OCI-M2 (cell line): ENCODE data around the gene MINK1.
"Not testable (repeated sequence)": the region's sequence is repeated elsewhere in the genome, so short reads cannot be mapped to it uniquely, and the experiment has no call there.

Source experiments
- DNase-seq: peaks from one replicate; lab custom pipeline; 2025; ENCODE audit not compliant: unreplicated experiment; lab: John Stamatoyannopoulos, UW

The MINK1 gene

DNA sequence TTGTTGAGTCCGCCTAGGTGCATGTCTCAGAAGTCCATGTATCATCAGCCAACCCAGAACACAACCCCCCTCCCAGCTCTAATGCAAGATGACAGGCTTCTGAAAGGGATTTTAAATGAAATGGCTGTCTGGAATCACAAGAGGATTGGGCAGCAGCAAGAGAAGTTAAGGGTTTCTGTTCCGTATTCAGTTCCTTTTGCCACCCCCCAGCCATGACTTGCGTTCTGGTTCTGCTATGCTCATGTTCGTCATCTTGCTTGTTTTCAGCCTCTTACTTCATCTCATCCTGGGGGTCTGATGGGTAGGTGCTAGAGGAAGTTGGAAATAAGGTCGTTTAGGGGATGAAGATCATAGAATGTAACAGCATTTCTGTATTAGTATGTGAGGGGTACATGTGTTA lies 12.0 kb downstream of the MINK1 start:
- no peak for DNase-seq

DNA sequence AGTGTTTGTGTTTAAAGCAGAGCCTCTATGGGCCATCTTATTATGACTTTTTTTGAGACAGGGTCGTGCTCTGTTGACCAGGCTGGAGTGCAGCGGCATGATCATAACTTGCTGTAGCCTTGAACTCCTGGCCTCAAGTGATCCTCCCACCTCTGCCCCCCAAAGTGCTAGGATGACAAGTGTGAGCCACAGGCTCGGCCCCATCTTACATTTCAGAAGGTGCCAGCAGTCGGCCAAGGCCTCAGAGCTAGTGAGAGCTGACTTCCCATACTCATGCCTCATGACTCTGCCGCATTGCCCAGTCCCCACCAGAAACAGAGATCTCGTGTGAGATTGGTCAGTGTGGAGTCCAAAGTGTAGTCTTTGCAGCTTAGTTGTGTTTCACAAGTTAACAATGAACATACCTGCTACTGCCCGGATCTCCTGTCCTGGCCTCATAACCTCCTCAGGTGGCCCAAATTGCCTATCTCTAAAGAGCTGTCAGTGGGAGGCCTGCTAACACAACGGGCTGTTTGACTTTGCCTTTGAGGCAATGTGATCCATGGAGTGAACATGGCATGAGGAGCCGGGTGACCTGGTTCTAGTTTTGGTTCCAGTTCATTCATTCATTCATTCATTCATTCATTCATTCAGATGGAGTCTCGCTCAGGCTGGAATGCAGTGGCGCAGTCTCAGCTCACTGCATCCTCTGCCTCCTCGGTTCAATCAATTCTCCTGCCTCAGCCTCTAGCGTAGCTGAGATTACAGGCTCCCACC lies 13.7 kb downstream of the MINK1 start:
- DNase-seq, result no peak

DNA sequence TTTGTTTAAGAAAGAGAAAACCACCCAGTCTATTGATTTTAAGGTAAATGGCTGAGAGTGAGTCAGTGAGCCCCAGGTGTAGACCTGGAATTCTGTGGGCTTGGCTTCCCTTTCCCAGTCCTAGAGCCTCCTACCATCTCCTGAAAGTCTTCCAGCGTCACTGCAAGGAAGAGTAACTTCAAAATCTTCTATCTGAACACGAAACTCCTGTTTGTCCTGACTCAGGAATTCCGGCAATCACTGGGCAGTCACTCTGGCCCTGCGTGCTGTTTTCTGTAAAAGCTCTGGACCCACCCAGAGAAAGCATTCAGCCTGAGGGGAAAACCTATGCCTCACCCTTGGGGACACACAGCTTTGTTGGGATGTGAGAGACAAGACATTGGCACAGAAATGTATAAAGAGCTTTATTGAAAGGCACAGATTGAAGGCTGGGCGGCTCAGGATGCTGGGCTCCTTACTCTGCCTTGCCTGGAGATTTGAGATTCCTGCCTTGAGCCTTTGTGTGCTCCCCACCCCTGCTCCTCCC lies 15.9 kb downstream of the MINK1 start:
- no peak for DNase-seq

DNA sequence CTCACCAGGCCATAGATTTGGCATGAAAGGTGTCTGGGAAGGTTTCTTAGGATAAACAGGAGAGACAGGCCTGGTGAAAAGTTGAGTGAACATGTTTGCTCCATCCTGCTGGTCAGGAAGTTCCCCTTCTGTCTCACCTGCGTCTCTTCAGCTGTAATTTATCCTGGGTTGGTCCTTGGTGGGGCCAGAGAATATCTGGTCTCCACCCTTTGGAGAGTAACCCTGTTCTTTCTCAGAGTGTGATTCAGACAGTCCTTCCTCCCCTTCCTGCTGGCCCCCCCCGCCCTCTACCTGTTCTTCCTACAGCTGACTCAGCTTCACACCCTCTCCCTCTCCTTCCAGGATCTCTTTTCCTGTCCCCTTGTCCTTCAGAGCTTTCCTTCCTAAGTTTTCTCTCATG lies 17.1 kb downstream of the MINK1 start:
- DNase-seq, result no peak

DNA sequence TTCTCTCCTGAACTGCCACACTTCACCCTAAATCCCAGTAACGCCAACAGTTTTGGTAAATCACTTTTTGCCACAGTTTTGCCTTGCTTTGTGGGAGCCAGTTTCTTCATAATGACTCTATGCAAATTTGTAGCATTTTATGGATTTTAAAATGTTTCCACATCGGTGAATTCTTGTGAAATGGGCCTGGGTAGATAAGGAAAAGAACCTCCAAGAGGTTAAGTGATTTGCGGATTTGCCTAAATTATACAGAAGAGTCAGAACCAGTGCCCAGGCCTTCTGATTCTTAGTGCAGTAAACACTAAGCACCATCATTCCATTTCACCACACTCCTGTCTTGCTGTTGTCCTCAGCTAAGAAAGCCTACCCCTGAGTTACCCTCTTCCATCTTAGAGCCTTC lies 17.9 kb downstream of the MINK1 start:
- DNase-seq, result no peak

DNA sequence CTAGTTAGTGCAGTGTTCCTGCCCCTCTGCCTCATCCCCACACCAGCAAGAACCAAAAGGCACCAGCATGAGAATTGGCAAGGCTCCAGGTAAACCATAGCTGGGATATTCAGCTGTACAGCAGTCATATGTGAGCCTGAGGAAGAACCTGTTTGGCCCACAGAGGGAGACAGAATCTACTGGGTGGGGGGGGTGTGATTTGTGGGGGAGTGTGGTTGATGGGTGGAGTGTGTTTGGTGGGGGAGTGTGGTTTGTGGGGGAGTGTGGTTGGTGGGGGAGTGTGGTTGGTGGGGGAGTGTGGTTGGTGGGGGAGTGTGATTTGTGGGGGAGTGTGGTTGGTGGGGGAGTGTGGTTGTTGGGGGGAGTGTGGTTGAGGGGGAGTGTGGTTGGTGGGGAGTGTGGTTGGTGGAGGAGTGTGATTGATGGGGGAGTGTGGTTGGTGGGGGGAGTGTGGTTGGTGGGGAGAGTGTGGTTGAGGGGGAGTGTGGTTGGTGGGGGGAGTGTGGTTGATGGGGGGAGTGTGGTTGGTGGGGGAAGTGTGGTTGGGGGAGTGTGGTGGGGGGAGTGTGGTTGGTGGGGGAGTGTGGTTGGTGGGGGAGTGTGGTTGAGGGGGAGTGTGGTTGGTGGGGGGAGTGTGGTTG lies 19.5 kb downstream of the MINK1 start:
- no peak for DNase-seq

GRCh38 chr17:4853208-4853671 lies 20.1 kb downstream of the MINK1 start:
- no peak for DNase-seq

- no peak for DNase-seq
These were observed 21.1 kb downstream of the MINK1 start for GRCh38 chr17:4854111-4854681.

DNA sequence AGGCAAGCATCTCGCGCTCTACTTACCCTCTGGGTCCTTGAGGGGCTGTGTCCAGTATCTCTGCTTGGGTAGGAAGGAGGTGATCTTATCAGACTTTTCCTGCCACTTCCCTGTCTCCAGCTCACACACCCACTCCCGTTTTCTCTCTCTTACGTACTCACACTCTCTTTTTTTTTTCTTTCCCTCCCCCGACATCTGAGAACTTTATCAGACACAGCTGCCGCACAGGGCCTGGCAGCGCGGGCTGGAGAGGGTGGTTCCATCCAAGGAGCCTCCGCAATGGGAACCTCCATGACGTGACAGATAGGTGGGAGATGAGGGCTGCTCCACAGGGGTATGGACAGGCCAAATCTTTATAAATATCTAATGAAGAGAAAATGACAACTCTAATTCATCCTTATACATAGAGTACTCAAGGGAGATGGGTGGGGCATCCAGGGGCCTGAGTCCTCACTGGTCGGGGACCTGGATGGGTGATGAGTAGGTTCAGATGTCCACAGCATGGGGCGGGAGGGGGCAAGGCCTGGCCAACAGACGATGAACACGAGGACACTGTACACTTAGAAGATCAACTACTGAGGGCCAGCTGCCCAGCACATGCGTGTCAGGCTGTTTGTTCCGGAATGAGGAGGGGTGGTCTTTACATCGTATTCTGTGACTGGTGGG lies 23.3 kb downstream of the MINK1 start:
- DNase-seq, result no peak

DNA sequence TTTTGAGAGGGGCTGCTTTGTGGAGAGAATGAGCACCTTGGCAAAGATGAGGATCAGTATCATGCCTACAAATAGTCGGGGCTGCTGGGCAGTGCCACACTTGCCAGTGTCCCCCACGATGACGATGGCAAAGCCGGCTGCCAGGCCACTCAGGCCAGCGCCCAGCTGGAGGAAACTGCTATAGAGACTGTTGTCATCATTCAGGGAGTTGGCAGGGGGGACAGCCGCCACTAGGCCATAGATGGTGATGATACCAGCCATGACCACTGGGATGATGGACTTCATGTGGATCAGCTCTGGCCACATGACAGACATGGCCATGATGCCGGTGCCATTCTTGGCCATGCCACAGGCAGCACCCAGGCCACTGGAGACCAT lies 23.8 kb downstream of the MINK1 start:
- no peak for DNase-seq

DNA sequence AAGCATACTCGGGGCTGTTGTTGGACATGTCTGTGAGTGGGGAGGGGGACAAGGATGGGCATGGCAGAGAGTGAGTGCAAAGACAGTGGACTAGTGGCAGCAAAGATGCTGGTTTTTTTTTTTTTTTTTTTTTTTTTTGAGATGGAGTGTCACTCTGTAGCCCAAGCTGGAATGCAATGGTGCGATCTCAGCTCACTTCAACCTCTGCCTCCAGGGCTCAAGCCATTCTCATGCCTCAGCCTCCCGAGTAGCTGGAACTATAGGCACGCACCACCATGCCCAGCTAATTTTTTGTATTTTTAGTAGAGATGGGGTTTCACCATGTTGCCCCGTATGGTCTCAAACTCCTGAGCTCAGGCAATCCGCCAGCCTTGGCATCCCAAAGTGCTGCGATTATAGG lies 24.2 kb downstream of the MINK1 start:
- not testable (repeated sequence) for DNase-seq

- no peak for DNase-seq
These were observed 25.1 kb downstream of the MINK1 start for GRCh38 chr17:4858068-4858881.

DNA sequence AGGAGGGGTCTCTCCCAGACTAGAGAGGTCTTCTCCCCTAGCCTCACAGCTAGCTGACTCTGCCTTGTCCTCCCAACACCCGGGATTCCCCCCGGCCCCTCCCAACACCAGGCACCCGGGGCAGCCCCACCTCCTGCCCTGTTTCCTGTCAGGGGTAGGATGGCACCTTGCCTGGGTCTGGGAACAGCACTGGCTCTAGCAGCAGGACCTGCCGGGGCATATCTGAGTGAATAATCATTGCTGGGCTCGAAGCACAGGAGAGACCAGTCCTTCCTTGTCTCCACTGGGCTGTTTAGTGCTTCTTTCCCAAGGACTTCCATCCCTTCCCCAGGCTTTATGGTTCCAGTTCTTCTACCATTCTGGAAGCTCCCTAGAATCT lies 25.7 kb downstream of the MINK1 start:
- no peak for DNase-seq

DNA sequence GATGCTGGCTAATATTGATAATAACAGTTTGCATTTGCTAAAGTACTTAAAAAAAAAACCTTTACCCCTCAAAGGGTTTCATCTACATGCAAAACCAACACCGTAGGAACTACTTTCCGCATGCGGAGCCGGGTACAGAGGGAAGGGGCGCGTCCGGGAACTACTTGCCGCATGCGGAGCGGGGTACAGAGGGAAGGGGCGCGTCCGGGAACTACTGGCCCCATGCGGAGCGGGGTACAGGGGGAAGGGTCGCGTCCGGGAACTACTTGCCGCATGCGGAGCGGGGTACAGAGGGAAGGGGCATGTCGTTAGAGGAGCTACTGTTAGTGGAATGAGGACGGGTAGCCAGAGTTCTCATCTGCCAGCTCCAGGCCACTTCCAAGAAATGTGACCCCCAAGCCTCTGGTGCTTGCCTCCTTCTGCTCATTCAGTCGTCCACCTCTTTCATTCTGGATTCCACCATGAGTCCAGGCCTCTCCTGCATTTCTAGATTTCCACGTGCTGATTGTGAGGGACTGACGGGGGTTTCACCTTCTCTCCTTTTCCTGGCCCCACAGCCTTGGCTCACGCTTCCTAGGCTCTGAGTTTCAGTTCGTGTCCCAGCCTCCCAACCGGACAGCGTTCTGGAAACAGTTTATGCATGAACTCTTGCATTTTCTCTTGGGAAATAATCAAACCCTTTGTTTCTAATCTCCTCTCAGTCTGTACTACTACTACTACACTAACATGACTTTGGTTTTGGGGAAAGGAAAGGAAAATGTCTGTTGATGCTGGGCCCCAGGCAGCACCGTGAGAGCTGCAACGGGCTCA lies 26.9 kb downstream of the MINK1 start:
- DNase-seq, result no peak

- DNase-seq, result no peak
These were observed 27.5 kb downstream of the MINK1 start for GRCh38 chr17:4860651-4861050.

- no peak for DNase-seq
These were observed 27.9 kb downstream of the MINK1 start for GRCh38 chr17:4861052-4861451.

GRCh38 chr17:4862720-4863119 lies 29.6 kb downstream of the MINK1 start:
- DNase-seq, result no peak

GRCh38 chr17:4863321-4863720 lies 30.2 kb downstream of the MINK1 start:
- no peak for DNase-seq

GRCh38 chr17:4867535-4867934 lies 34.4 kb downstream of the MINK1 start:
- not testable (repeated sequence) for DNase-seq
